ENCODE measurements around the gene ZNF530.

ZNF530 gene

GRCh38 chr19:57615346-57615745 is 15.7 kb downstream of the ZNF530 start:
- no peak for DNase-seq

- no peak for DNase-seq
Measured at GRCh38 chr19:57620673-57621348, 21.1 kb downstream of the ZNF530 start.

- no peak for DNase-seq
Measured at GRCh38 chr19:57623091-57623490, 23.4 kb downstream of the ZNF530 start.

- peak; percentile 28 to 81 (median 70) for DNase-seq
Measured at GRCh38 chr19:57632987-57633831, 33.5 kb downstream of the ZNF530 start, which contains the start of gene ZNF211. TSS of gene ZNF211 (plus strand) at chr19:57633168. CDS start at chr19:57633347, 179 bp downstream.

- no peak for DNase-seq
Measured at GRCh38 chr19:57633832-57634131, 34.1 kb downstream of the ZNF530 start.

GRCh38 chr19:57637379-57637778 is 37.7 kb downstream of the ZNF530 start:
- no peak for DNase-seq

- no peak for DNase-seq
Measured at GRCh38 chr19:57641715-57642234, 42.1 kb downstream of the ZNF530 start.

- DNase-seq, result no peak
Measured at GRCh38 chr19:57642396-57643046, 42.8 kb downstream of the ZNF530 start.

- DNase-seq, result no peak
Measured at GRCh38 chr19:57643734-57644133, 44.0 kb downstream of the ZNF530 start.

GRCh38 chr19:57648331-57649003 is 48.8 kb downstream of the ZNF530 start:
- DNase-seq, result no peak

- no peak for DNase-seq
Measured at GRCh38 chr19:57651654-57651996, 51.9 kb downstream of the ZNF530 start.

GRCh38 chr19:57653689-57654088 is 54.0 kb downstream of the ZNF530 start:
- DNase-seq, result no peak

- no peak for DNase-seq
Measured at GRCh38 chr19:57655443-57655842, 55.8 kb downstream of the ZNF530 start.

GRCh38 chr19:57656346-57656745 is 56.7 kb downstream of the ZNF530 start:
- DNase-seq, result no peak
